Activated T-cell treated with anti-CD3 and anti-CD28 coated beads for 24 hours (primary cell): ENCODE measurements around the gene SLC25A5.

ENCODE experiments used
- DNase-seq: peaks from one replicate; pipeline ENCODE4 v3.0.0-alpha.2; 2020; ENCODE audit warnings: low read depth

Gene SLC25A5

GRCh38 chrX:119505945-119506344, 37.7 kb downstream of the SLC25A5 start:
- DNase-seq, result no peak

- no peak for DNase-seq
Observed at GRCh38 chrX:119507206-119507605, 39.0 kb downstream of the SLC25A5 start.

- DNase-seq, result no peak
Observed at GRCh38 chrX:119512146-119512800, 44.0 kb downstream of the SLC25A5 start.

- peak; percentile 16 for DNase-seq
Observed at GRCh38 chrX:119516157-119516702, 48.0 kb downstream of the SLC25A5 start.

GRCh38 chrX:119518371-119518770, 50.1 kb downstream of the SLC25A5 start:
- DNase-seq, result no peak
